ENCODE measurements around the gene RNPEP.

Gene RNPEP, protein sequence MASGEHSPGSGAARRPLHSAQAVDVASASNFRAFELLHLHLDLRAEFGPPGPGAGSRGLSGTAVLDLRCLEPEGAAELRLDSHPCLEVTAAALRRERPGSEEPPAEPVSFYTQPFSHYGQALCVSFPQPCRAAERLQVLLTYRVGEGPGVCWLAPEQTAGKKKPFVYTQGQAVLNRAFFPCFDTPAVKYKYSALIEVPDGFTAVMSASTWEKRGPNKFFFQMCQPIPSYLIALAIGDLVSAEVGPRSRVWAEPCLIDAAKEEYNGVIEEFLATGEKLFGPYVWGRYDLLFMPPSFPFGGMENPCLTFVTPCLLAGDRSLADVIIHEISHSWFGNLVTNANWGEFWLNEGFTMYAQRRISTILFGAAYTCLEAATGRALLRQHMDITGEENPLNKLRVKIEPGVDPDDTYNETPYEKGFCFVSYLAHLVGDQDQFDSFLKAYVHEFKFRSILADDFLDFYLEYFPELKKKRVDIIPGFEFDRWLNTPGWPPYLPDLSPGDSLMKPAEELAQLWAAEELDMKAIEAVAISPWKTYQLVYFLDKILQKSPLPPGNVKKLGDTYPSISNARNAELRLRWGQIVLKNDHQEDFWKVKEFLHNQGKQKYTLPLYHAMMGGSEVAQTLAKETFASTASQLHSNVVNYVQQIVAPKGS

GRCh38 chr1:201982623-201983379, at the start of gene RNPEP:
Gene RNPEP (plus strand): TSS chr1:201982648. CDS start chr1:201982667, 19 bp downstream.
- Histone ChIP-seq H3K4me2 (ENCODE audit: low read depth, low read length, poor library complexity, severe bottlenecking) (peak within 1 kb of the TSS; percentile 67), H4K20me1 (ENCODE audit: low read depth, low read length) (no peaks in the 10 kb centered on the region), H3K27ac (ENCODE audit: low read depth, low read length) (no peak within 1 kb of the TSS), H3K79me2 (ENCODE audit: insufficient read depth, low read length) (no peaks in the 10 kb centered on the region), H3K4me3 (ENCODE audit: insufficient read depth, low read length, poor library complexity, severe bottlenecking) (peak within 1 kb of the TSS; percentile 61), H3K27me3 (ENCODE audit: low read length) (no peaks in the 10 kb centered on the region), H3K36me3 (ENCODE audit: low read length) (no peaks in the 10 kb centered on the region), H2AFZ (ENCODE audit: low read depth, low read length, severe bottlenecking) (peak within 1 kb of the TSS; percentile 1), H3K9me2 (replicated peaks; ENCODE audit: insufficient read depth, low read length) (no peaks in the 10 kb centered on the region), H3K9ac (ENCODE audit: low read length) (peak within 1 kb of the TSS; percentile 58), H3K9me3 (ENCODE audit: insufficient read depth, low read length) (no peaks in the 10 kb centered on the region), H3F3A (ENCODE audit: insufficient read depth) (no peaks in the 10 kb centered on the region)
- TF ChIP-seq CTCF (IDR thresholded peaks at IDR 0.05; ENCODE audit: insufficient read depth, low read length, poor library complexity, severe bottlenecking) (no peak), EZH2phosphoT487 (conservative IDR thresholded peaks at IDR 0.05; ENCODE audit: low read length) (no peak)

- Histone ChIP-seq H3F3A (ENCODE audit: insufficient read depth) (no peaks in the 10 kb centered on the region), H3K79me2 (ENCODE audit: insufficient read depth, low read length) (no peaks in the 10 kb centered on the region), H2AFZ (ENCODE audit: low read depth, low read length, severe bottlenecking) (no peak overlapping the region), H3K4me3 (ENCODE audit: insufficient read depth, low read length, poor library complexity, severe bottlenecking) (no peak overlapping the region), H3K9ac (ENCODE audit: low read length) (no peak overlapping the region), H3K9me2 (replicated peaks; ENCODE audit: insufficient read depth, low read length) (no peaks in the 10 kb centered on the region), H3K4me2 (ENCODE audit: low read depth, low read length, poor library complexity, severe bottlenecking) (no peak overlapping the region), H3K27me3 (ENCODE audit: low read length) (no peaks in the 10 kb centered on the region), H3K36me3 (ENCODE audit: low read length) (no peaks in the 10 kb centered on the region), H3K9me3 (ENCODE audit: insufficient read depth, low read length) (no peaks in the 10 kb centered on the region), H4K20me1 (ENCODE audit: low read depth, low read length) (no peaks in the 10 kb centered on the region), H3K27ac (ENCODE audit: low read depth, low read length) (no peak overlapping the region)
- TF ChIP-seq EZH2phosphoT487 (conservative IDR thresholded peaks at IDR 0.05; ENCODE audit: low read length) = no peak
- no peak for TF ChIP-seq CTCF (IDR thresholded peaks at IDR 0.05; ENCODE audit: insufficient read depth, low read length, poor library complexity, severe bottlenecking)
These were observed 48.5 kb upstream of the RNPEP start for GRCh38 chr1:201933840-201934430.

DNA sequence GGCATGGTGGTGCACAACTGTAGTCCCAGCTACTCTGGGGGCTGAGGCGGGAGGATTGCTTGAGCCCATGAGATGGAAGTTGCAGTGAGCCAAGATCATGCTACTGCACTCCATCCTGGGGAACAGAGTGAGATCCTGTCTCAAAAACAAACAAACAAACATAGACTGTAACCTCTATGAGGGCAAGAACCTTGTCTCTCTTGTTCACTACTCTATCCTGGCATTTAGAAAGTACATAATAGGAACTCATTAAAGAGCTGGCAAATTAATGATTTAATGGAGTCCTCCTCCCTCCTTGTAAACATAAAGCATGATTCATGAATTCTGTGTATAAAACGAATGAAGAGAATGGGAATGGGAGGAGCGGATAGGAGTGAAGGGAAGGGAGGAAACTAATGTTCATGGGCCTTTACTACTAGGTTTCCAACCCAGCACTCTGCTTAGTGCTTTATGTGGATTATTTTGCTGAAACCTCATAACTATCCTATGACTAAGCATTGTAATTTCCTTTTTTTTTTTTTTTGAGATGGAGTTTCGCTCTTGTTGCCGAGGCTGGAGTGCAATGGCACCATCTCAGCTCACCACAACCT, 44.7 kb upstream of the RNPEP start:
- TF ChIP-seq CTCF (IDR thresholded peaks at IDR 0.05; ENCODE audit: insufficient read depth, low read length, poor library complexity, severe bottlenecking) (no peak), EZH2phosphoT487 (conservative IDR thresholded peaks at IDR 0.05; ENCODE audit: low read length) (no peak)
- no peaks in the 10 kb centered on the region for H3K36me3 ChIP-seq (ENCODE audit: low read length)
- no peak overlapping the region for H3K4me3 ChIP-seq (ENCODE audit: insufficient read depth, low read length, poor library complexity, severe bottlenecking)
- no peaks in the 10 kb centered on the region for H3K9me2 ChIP-seq (replicated peaks; ENCODE audit: insufficient read depth, low read length)
- no peak overlapping the region for H2AFZ ChIP-seq (ENCODE audit: low read depth, low read length, severe bottlenecking)
- no peaks in the 10 kb centered on the region for H4K20me1 ChIP-seq (ENCODE audit: low read depth, low read length)
- no peaks in the 10 kb centered on the region for H3F3A ChIP-seq (ENCODE audit: insufficient read depth)
- H3K4me2 ChIP-seq (ENCODE audit: low read depth, low read length, poor library complexity, severe bottlenecking) = no peak overlapping the region
- no peaks in the 10 kb centered on the region for H3K9me3 ChIP-seq (ENCODE audit: insufficient read depth, low read length)
- no peak overlapping the region for H3K9ac ChIP-seq (ENCODE audit: low read length)
- no peaks in the 10 kb centered on the region for H3K79me2 ChIP-seq (ENCODE audit: insufficient read depth, low read length)
- H3K27ac ChIP-seq (ENCODE audit: low read depth, low read length) = no peak overlapping the region
- no peaks in the 10 kb centered on the region for H3K27me3 ChIP-seq (ENCODE audit: low read length)
